Neural cell (in vitro differentiated cells): ENCODE data around the gene PKNOX2. TPM values are rescaled to one million over a fixed set of nuclear protein-coding genes. Genes with fewer than 3 reads are reported as not detected.

Experiments
- H2AFZ ChIP-seq: fragments of 200-600, 300-800 bp; sonication (generic), shearing (Covaris generic); 2 replicates; pipeline ENCODE4 v1.6.0; 2014; ENCODE audit warnings: low read depth, mild to moderate bottlenecking, antibody characterized with exemption, low read length, moderate library complexity
- H3F3A ChIP-seq: fragments of 200-600 bp; shearing (Covaris generic); 2 replicates; pipeline ENCODE4 v1.6.1; 2016; ENCODE audit warnings: mild to moderate bottlenecking, moderate library complexity, mixed read lengths, antibody characterized with exemption, low read length; ENCODE audit not compliant: insufficient read depth, poor library complexity, severe bottlenecking
- H3K27ac ChIP-seq: fragments of 200-600, 300-800 bp; sonication (generic), shearing (Covaris generic); 2 replicates; pipeline ENCODE4 v1.5.1; 2014; ENCODE audit warnings: mild to moderate bottlenecking, low read length, moderate library complexity
- H3K27me3 ChIP-seq: fragments of 300-800, 200-600 bp; sonication (generic), shearing (Covaris generic); 2 replicates; pipeline ENCODE4 v1.6.0; 2014; ENCODE audit warnings: mild to moderate bottlenecking, low read depth, low read length, moderate library complexity; ENCODE audit not compliant: insufficient read depth
- H3K36me3 ChIP-seq: fragments of 300-800, 200-600 bp; sonication (generic), shearing (Covaris generic); 2 replicates; pipeline ENCODE4 v1.5.1; 2014; ENCODE audit warnings: mild to moderate bottlenecking, antibody characterized with exemption, low read length, moderate library complexity; ENCODE audit not compliant: insufficient read depth
- H3K4me2 ChIP-seq: fragments of 300-800, 200-600 bp; sonication (generic), shearing (Covaris generic); 2 replicates; pipeline ENCODE4 v1.6.0; 2014; ENCODE audit warnings: mild to moderate bottlenecking, low read length
- H3K4me3 ChIP-seq: fragments of 300-800, 200-600 bp; sonication (generic), shearing (Covaris generic); 2 replicates; pipeline ENCODE4 v1.5.1; 2014; ENCODE audit warnings: mild to moderate bottlenecking, low read length, moderate library complexity
- H3K79me2 ChIP-seq: fragments of 200-600 bp; shearing (Covaris generic); replicated peaks from 2 replicates; pipeline ENCODE4 v1.6.0; 2014; ENCODE audit warnings: mild to moderate bottlenecking, low read length, moderate library complexity; ENCODE audit not compliant: insufficient read depth
- H3K9ac ChIP-seq: fragments of 300-800, 200-600 bp; sonication (generic), shearing (Covaris generic); 2 replicates; pipeline ENCODE4 v1.6.1; 2016; ENCODE audit warnings: mild to moderate bottlenecking, low read length, mixed read lengths
- H3K9me2 ChIP-seq: fragments of 200-600 bp; shearing (Covaris generic); 2 replicates; pipeline ENCODE4 v1.6.1; 2016; ENCODE audit warnings: mild to moderate bottlenecking, low read length, mixed read lengths; ENCODE audit not compliant: insufficient read depth
- H3K9me3 ChIP-seq: fragments of 200-600, 300-800 bp; sonication (generic), shearing (Covaris generic); 2 replicates; pipeline ENCODE4 v1.6.1; 2016; ENCODE audit warnings: mild to moderate bottlenecking, mixed run types, low read length, moderate library complexity, mixed read lengths
- H4K20me1 ChIP-seq: fragments of 200-600 bp; shearing (Covaris generic); 2 replicates; pipeline ENCODE4 v1.6.1; 2016; ENCODE audit warnings: mild to moderate bottlenecking, mixed run types; ENCODE audit not compliant: insufficient read depth
- EP300 ChIP-seq: fragments of 450-650 bp; conservative IDR thresholded peaks from 2 replicates; pipeline ENCODE4 v1.6.1; 2014; ENCODE audit warnings: antibody characterized with exemption, mild to moderate bottlenecking, moderate library complexity; ENCODE audit not compliant: poor library complexity, severe bottlenecking
- EZH2 ChIP-seq: fragments of 200-600, 300-800 bp; shearing (Covaris generic), sonication (generic); IDR thresholded peaks from 2 replicates; pipeline ENCODE4 v1.6.1; 2014; ENCODE audit warnings: antibody characterized with exemption, low read length, borderline replicate concordance, mild to moderate bottlenecking; ENCODE audit not compliant: insufficient read depth, poor library complexity, severe bottlenecking
- MXI1 ChIP-seq: fragments of 450-650 bp; conservative IDR thresholded peaks from 2 replicates; pipeline ENCODE4 v1.6.1; 2014; ENCODE audit warnings: antibody characterized with exemption, mild to moderate bottlenecking; ENCODE audit not compliant: poor library complexity, severe bottlenecking
- POLR2AphosphoS5 ChIP-seq: IDR thresholded peaks from 2 replicates; pipeline ENCODE4 v1.6.1; 2012
- RAD21 ChIP-seq: fragments of 450-650 bp; conservative IDR thresholded peaks from 2 replicates; pipeline ENCODE4 v1.6.1; 2014; ENCODE audit warnings: antibody characterized with exemption, mild to moderate bottlenecking, moderate library complexity
- SMC3 ChIP-seq: fragments of 450-650 bp; conservative IDR thresholded peaks from 2 replicates; pipeline ENCODE4 v1.6.1; 2014; ENCODE audit warnings: antibody characterized with exemption, mild to moderate bottlenecking, moderate library complexity; ENCODE audit not compliant: poor library complexity
- TAF1 ChIP-seq: IDR thresholded peaks from 2 replicates; pipeline ENCODE4 v1.6.1; 2012; ENCODE audit warnings: low read depth
- polyA plus RNA-seq: library from polyadenylated mRNA; depleted of rRNA; stranded (reverse); fragments of >200 nt; gene quantifications from 2 replicates; pipeline ENCODE4 v1.2.3, GENCODE V29; 2014
- TF ChIP-seq, protein P1 (sequence below): IDR thresholded peaks from 2 replicates; pipeline ENCODE4 v1.6.1; 2012; ENCODE audit warnings: borderline replicate concordance
- TF ChIP-seq, protein P2 (sequence below): fragments of 450-650 bp; IDR thresholded peaks from 2 replicates; pipeline ENCODE4 v1.5.1; 2014; ENCODE audit warnings: antibody characterized with exemption, mild to moderate bottlenecking, moderate library complexity; ENCODE audit not compliant: poor library complexity, severe bottlenecking

PKNOX2 gene
- polyA plus RNA-seq, 1 donor from 2014 or later, result 0.99 TPM

DNA sequence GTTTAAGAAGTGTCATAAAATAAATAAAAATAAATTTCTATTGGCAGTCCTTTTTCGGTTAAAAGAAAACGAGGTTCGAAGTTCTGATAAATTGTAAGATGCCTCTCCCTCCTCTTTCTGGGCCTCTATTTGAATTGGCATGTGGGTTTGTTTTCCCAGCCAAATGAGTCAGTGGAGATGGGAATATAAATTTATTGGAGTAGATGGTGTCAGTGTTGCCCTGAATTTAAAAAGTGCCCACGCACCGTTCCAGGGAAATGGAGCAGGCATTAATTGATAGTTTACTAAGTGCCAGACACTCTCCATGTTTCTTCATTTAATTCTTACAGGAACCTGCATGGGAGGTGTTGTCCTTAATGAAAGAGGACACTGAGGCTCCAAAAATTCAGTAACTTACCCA, 212.3 kb downstream of the PKNOX2 start:
- H3K27ac ChIP-seq, result no peak overlapping the region
- no peaks in the 10 kb centered on the region for H3K9me3 ChIP-seq
- H2AFZ ChIP-seq, result no peak overlapping the region
- no peaks in the 10 kb centered on the region for H3K9me2 ChIP-seq
- no peaks in the 10 kb centered on the region for H4K20me1 ChIP-seq
- no peak overlapping the region for H3K9ac ChIP-seq
- TF ChIP-seq MXI1 (no peak), POLR2AphosphoS5 (no peak), EP300 (no peak), RAD21 (no peak), SMC3 (no peak)
- TF ChIP-seq, protein P1, sequence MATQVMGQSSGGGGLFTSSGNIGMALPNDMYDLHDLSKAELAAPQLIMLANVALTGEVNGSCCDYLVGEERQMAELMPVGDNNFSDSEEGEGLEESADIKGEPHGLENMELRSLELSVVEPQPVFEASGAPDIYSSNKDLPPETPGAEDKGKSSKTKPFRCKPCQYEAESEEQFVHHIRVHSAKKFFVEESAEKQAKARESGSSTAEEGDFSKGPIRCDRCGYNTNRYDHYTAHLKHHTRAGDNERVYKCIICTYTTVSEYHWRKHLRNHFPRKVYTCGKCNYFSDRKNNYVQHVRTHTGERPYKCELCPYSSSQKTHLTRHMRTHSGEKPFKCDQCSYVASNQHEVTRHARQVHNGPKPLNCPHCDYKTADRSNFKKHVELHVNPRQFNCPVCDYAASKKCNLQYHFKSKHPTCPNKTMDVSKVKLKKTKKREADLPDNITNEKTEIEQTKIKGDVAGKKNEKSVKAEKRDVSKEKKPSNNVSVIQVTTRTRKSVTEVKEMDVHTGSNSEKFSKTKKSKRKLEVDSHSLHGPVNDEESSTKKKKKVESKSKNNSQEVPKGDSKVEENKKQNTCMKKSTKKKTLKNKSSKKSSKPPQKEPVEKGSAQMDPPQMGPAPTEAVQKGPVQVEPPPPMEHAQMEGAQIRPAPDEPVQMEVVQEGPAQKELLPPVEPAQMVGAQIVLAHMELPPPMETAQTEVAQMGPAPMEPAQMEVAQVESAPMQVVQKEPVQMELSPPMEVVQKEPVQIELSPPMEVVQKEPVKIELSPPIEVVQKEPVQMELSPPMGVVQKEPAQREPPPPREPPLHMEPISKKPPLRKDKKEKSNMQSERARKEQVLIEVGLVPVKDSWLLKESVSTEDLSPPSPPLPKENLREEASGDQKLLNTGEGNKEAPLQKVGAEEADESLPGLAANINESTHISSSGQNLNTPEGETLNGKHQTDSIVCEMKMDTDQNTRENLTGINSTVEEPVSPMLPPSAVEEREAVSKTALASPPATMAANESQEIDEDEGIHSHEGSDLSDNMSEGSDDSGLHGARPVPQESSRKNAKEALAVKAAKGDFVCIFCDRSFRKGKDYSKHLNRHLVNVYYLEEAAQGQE, result no peak
- TF ChIP-seq, protein P2, sequence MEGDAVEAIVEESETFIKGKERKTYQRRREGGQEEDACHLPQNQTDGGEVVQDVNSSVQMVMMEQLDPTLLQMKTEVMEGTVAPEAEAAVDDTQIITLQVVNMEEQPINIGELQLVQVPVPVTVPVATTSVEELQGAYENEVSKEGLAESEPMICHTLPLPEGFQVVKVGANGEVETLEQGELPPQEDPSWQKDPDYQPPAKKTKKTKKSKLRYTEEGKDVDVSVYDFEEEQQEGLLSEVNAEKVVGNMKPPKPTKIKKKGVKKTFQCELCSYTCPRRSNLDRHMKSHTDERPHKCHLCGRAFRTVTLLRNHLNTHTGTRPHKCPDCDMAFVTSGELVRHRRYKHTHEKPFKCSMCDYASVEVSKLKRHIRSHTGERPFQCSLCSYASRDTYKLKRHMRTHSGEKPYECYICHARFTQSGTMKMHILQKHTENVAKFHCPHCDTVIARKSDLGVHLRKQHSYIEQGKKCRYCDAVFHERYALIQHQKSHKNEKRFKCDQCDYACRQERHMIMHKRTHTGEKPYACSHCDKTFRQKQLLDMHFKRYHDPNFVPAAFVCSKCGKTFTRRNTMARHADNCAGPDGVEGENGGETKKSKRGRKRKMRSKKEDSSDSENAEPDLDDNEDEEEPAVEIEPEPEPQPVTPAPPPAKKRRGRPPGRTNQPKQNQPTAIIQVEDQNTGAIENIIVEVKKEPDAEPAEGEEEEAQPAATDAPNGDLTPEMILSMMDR, result no peak
- H3K27me3 ChIP-seq, result no peaks in the 10 kb centered on the region
- H3K4me2 ChIP-seq, result no peak overlapping the region
- no peaks in the 10 kb centered on the region for H3F3A ChIP-seq
- no peaks in the 10 kb centered on the region for H3K79me2 ChIP-seq
- no peaks in the 10 kb centered on the region for H3K36me3 ChIP-seq
- no peak overlapping the region for H3K4me3 ChIP-seq

DNA sequence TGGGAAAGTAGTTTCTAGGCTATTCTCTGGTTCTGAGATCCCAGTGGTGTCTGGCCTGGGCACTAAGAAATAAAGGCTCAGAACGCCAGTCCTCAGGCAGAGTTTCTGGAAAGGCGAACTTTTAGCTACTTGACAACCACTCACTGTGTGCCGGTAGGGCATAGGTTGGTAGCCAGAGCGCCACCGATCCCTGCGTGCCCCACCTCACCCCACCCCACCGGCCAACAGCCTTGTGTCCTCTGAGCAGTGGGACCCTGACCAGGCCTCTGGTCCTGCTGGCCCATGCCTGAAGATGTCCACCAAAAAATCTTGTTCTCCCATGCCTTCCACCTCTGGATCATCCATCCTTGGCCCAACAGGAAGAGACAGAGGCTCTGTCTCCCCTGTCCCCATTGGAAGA, 213.5 kb downstream of the PKNOX2 start:
- no peaks in the 10 kb centered on the region for H3K79me2 ChIP-seq
- no peak overlapping the region for H3K4me3 ChIP-seq
- H3K27me3 ChIP-seq, result no peaks in the 10 kb centered on the region
- no peak overlapping the region for H3K27ac ChIP-seq
- no peak for TF ChIP-seq POLR2AphosphoS5
- TF ChIP-seq RAD21, result no peak
- no peak for TF ChIP-seq SMC3
- TF ChIP-seq, protein P2, result no peak
- no peak for TF ChIP-seq EZH2
- TF ChIP-seq TAF1, result no peak
- TF ChIP-seq, protein P1, result no peak
- TF ChIP-seq EP300, result no peak
- no peak for TF ChIP-seq MXI1
- H3K9ac ChIP-seq, result no peak overlapping the region
- no peak overlapping the region for H3K4me2 ChIP-seq
- H3F3A ChIP-seq, result peaks cover 4% of the 10 kb centered on the region
- no peaks in the 10 kb centered on the region for H3K9me2 ChIP-seq
- H2AFZ ChIP-seq, result no peak overlapping the region
- no peaks in the 10 kb centered on the region for H4K20me1 ChIP-seq
- H3K9me3 ChIP-seq, result no peaks in the 10 kb centered on the region
- no peaks in the 10 kb centered on the region for H3K36me3 ChIP-seq
